ENCODE measurements around the gene HSPA1L.

DNA sequence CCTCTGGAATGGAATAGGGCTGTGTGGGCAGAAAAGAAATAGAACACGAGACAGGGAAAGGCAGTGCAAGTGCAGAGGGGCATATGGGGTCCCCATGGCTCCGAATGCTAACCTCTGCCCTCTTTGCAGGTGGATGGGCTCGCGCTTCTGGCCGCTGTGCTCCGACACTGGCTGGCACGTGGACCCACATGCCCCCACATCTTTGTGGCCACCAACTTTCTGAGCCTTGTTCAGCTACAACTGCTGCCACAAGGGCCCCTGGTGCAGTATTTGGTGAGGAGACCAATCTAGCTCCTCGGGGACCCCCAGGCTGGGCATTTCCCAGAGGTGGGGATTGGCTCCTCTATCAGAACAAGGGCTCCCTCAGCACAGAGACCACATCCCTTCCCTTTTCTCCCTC is 53.7 kb downstream of the HSPA1L start:
- TF ChIP-seq JUN (IDR thresholded peaks at IDR 0.05) (no peak), FOSL2 (IDR thresholded peaks at IDR 0.05) (no peak), FOSL2 (CRISPR knock-in tag; IDR thresholded peaks at IDR 0.05) (no peak), POLR2A (IDR thresholded peaks at IDR 0.05; ENCODE audit: low read length) (no peak)
- TF ChIP-seq, protein P1, sequence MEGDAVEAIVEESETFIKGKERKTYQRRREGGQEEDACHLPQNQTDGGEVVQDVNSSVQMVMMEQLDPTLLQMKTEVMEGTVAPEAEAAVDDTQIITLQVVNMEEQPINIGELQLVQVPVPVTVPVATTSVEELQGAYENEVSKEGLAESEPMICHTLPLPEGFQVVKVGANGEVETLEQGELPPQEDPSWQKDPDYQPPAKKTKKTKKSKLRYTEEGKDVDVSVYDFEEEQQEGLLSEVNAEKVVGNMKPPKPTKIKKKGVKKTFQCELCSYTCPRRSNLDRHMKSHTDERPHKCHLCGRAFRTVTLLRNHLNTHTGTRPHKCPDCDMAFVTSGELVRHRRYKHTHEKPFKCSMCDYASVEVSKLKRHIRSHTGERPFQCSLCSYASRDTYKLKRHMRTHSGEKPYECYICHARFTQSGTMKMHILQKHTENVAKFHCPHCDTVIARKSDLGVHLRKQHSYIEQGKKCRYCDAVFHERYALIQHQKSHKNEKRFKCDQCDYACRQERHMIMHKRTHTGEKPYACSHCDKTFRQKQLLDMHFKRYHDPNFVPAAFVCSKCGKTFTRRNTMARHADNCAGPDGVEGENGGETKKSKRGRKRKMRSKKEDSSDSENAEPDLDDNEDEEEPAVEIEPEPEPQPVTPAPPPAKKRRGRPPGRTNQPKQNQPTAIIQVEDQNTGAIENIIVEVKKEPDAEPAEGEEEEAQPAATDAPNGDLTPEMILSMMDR (IDR thresholded peaks at IDR 0.05), result no peak
